Ovary (tissue), 9 donors: ENCODE measurements around the gene FAM222B. TPM values are rescaled to one million over a fixed set of nuclear protein-coding genes. Genes with fewer than 3 reads are reported as not detected.

Experiments
- DNase-seq, 5 donors: peaks; one replicate each; pipeline ENCODE4 v3.0.0-alpha.2; 2019 to 2020
- H3K27ac ChIP-seq, 2 donors: fragments of 200-600 bp; one replicate each; pipeline versions ENCODE4 v1.5.1 to v1.8.0; 2019 to 2022
- H3K27me3 ChIP-seq: fragments of 200-600 bp; one replicate; pipeline ENCODE4 v1.8.0; 2022
- H3K36me3 ChIP-seq: fragments of 200-600 bp; sonication (generic); one replicate; pipeline ENCODE4 v1.5.1; 2019
- H3K4me1 ChIP-seq: one replicate; pipeline ENCODE4 v1.8.1; 2013; ENCODE audit warnings: mild to moderate bottlenecking, moderate library complexity; ENCODE audit not compliant: insufficient read depth
- H3K4me3 ChIP-seq: fragments of 200-600 bp; sonication (generic); one replicate; pipeline ENCODE4 v1.5.1; 2017
- H3K9me3 ChIP-seq, 2 donors: fragments of 200-600 bp in 1 of 2; sonication (generic) in 1 of 2; one replicate each; pipeline versions ENCODE4 v1.5.1 to v1.8.1; 2013 to 2019; ENCODE audit warnings: mild to moderate bottlenecking in 1 of 2, moderate library complexity in 1 of 2
- EP300 ChIP-seq: sonication (generic); formaldehyde crosslinking; IDR thresholded peaks from one replicate; pipeline ENCODE4 v1.6.1; 2017; ENCODE audit warnings: antibody characterized with exemption
- POLR2A ChIP-seq: fragments of 450-650 bp; IDR thresholded peaks from one replicate; pipeline ENCODE4 v1.6.1; 2017; ENCODE audit warnings: antibody characterized with exemption, mild to moderate bottlenecking, moderate library complexity
- WGBS, 3 donors: extraction: QIAGEN DNeasy Blood & Tissue Kit in 1 of 3; methylation state at CpG; one replicate each; pipeline versions ENCODE4 v1.1.5 to v1.1.7; 2013 to 2017; 5-methylcytosine and 5-hydroxymethylcytosine counted together
- intact Hi-C, 4 donors: fragments of 100-400 bp; cut with DNase I; formaldehyde crosslinking; loops; one replicate each; pipeline versions ENCODE4 v1.11.0 to v1.15.1; 2022 to 2023
- polyA plus RNA-seq, 2 donors: library from polyadenylated mRNA; stranded (reverse); fragments of 200-250 nt in 1 of 2; fragments of 350-450 nt in 1 of 2; fragmentation: Illumina TruSeq in 1 of 2; extraction: RNeasy Lipid Tissue Mini Kit (QIAGEN cat#74804) in 1 of 2; gene quantifications; one replicate each; pipeline ENCODE4 v1.2.3, GENCODE V29; 2013 to 2014
- total RNA-seq, 7 donors: library from RNA; depleted of rRNA in 2 of 7; stranded (reverse); fragments of >200 nt in 2 of 7; fragmentation: NEBNext Ultra II Directional in 3 of 7; extraction: Animal tissue kit (Norgen Biotek cat#: 25700) in 3 of 7; gene quantifications; one replicate each; pipeline versions ENCODE4 v1.1.0 to v1.2.4, GENCODE V29; 2016 to 2023
- TF ChIP-seq, protein P1 (sequence below), 3 donors: fragments of 450-650 bp in 2 of 3; fragments of 200-600 bp in 1 of 3; IDR thresholded peaks; one replicate each; pipeline versions ENCODE4 v1.5.1 to v1.8.0; 2016 to 2022; ENCODE audit warnings: antibody characterized with exemption in 3 of 3, mild to moderate bottlenecking in 1 of 3
- donor health status: DM: no; HTN: no; CAD: no; lungs with moderate emphysema.
- donor health status: DM: no; HTN: no; CAD: no.
- donor health status: Bipolar disorder and iron deficiency.
- donor health status: DM: yes; HTN: yes; CAD: no.
- donor health status: DM: no; HTN: no; CAD: no.
- donor health status: DM: yes; HTN: yes; CAD: no.

The FAM222B gene
- total and polyA plus RNA-seq, 9 donors = 8.0 to 19.8 (median 15.9) TPM

DNA sequence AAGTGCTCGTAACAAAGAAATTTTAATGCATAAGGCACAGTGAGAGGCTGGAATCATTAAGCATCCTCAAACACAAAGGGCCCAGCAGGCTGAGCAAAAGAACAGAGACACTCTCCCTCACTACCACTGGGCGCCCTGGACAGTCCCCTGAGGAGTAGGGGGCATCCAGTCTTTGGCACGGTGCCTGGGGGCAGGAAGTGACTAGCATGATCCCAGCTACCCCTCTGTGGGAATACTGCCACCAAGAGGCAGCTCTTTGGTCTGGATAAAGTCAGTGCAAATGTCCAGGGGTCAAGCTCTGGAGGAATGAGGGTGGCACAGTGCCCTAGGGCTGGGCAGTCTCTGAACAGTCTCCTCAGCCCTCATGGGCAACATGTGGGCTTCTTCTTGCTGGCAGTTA lies 128.3 kb downstream of the FAM222B start:
- no peak for TF ChIP-seq EP300
- no peak for TF ChIP-seq POLR2A
- TF ChIP-seq, protein P1, sequence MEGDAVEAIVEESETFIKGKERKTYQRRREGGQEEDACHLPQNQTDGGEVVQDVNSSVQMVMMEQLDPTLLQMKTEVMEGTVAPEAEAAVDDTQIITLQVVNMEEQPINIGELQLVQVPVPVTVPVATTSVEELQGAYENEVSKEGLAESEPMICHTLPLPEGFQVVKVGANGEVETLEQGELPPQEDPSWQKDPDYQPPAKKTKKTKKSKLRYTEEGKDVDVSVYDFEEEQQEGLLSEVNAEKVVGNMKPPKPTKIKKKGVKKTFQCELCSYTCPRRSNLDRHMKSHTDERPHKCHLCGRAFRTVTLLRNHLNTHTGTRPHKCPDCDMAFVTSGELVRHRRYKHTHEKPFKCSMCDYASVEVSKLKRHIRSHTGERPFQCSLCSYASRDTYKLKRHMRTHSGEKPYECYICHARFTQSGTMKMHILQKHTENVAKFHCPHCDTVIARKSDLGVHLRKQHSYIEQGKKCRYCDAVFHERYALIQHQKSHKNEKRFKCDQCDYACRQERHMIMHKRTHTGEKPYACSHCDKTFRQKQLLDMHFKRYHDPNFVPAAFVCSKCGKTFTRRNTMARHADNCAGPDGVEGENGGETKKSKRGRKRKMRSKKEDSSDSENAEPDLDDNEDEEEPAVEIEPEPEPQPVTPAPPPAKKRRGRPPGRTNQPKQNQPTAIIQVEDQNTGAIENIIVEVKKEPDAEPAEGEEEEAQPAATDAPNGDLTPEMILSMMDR (IDR thresholded peaks at IDR 0.05) = no peak
- no peaks in the 10 kb centered on the region for H3K36me3 ChIP-seq
- H3K9me3 ChIP-seq = no peaks in the 10 kb centered on the region
- intact Hi-C loops = no loop called here
- H3K4me3 ChIP-seq = no peak overlapping the region
- H3K27ac ChIP-seq = no peak overlapping the region
- WGBS, 3 donors = 84 to 97% (median 92%) methylated on average over 3 of the region's 3 CpGs
- H3K27me3 ChIP-seq = no peaks in the 10 kb centered on the region
- peaks cover 12% of the 10 kb centered on the region for H3K4me1 ChIP-seq
- peak in 3 of 5 donors; percentile 46 to 64 (median 55) for DNase-seq

DNA sequence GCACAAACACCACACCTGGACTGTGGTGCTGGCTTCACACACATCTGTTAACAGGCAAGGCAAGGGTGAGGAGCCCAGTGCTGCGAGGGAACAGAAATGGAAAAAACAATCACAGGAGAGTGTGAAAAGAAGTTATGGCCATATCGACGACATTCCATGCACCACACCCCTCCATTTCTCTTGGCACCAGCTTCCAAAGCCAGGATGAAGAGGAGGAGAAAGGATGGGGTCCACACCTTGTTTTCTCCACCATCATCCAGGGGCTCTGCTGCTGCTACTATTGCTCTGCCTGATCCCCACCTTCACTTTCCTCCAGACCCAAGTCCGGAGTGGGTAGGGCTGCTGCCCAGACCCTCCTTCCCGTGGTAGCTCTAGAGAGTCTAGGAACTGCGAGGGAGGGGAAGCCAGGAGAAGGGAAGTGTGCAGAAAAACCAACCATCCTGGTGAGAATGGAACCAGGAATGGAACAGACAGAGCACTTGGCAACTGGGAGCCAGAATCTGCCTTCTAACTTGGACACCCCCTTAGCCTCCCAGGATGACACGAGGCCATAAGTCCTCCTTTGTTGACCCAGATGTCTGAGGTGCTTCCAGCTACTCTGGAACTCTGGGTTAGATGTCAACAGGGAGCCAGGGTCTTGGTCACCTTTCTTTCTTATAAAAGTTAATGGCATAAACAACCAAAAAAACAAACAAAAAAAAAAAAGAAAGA lies 129.7 kb downstream of the FAM222B start:
- Histone ChIP-seq H3K27ac (peak overlapping the region in 1 of 2 donors; percentile 95), H3K4me3 (no peak overlapping the region), H3K36me3 (no peaks in the 10 kb centered on the region), H3K27me3 (no peaks in the 10 kb centered on the region), H3K9me3 (no peaks in the 10 kb centered on the region), H3K4me1 (peaks cover 10% of the 10 kb centered on the region)
- TF ChIP-seq POLR2A (no peak), EP300 (no peak)
- TF ChIP-seq, protein P1 (IDR thresholded peaks at IDR 0.05) = no peak
- 59 to 70% (median 64%) methylated on average over 7 of the region's 7 CpGs for WGBS, 3 donors
- peak in 1 of 5 donors; percentile 24 for DNase-seq
- intact Hi-C loops = no loop called here

DNA sequence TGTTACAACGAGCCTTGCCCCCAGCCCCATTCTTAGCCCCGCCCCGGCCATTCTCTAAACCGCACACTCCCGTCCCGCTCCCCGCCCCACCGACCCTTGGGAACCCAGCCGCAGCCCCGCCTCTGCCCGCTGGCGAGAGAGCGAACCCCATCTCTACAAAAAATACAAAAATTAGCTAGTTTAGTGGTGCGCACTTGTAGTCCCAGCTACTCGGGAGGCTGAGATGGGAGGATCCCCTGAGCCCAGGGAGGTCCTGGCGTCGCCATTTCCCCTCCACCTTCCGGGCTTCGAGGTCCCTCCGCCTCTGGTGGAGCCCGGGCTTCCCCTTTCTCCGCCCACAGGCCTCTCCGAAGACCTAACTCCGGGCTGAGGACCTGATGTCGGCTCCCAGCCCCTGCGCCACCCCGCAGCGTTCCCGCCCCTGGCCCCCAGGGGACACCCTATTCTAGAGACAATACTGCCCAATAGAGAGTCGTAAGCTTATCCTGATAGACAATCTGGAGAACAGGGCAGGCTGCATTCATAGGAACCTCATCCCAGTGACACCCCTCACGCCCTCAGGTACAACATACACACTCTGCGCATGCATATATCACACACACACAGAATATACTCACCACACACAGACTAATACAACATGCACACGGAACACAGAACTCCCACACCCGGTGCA lies 130.4 kb downstream of the FAM222B start:
- Histone ChIP-seq H3K27ac (peak overlapping the region; percentile 8 to 95), H3K4me3 (peak overlapping the region; percentile 66), H3K36me3 (no peaks in the 10 kb centered on the region), H3K9me3 (no peaks in the 10 kb centered on the region), H3K27me3 (no peaks in the 10 kb centered on the region), H3K4me1 (peaks cover 10% of the 10 kb centered on the region)
- DNase-seq = peak in 4 of 5 donors; percentile 55 to 72 (median 66)
- no peak for TF ChIP-seq POLR2A
- TF ChIP-seq EP300 = no peak
- TF ChIP-seq, protein P1 (IDR thresholded peaks at IDR 0.05) = no peak
- WGBS, 3 donors = 25 to 28% (median 26%) methylated on average over 34 of the region's 34 CpGs
- intact Hi-C loops = no loop called here

DNA sequence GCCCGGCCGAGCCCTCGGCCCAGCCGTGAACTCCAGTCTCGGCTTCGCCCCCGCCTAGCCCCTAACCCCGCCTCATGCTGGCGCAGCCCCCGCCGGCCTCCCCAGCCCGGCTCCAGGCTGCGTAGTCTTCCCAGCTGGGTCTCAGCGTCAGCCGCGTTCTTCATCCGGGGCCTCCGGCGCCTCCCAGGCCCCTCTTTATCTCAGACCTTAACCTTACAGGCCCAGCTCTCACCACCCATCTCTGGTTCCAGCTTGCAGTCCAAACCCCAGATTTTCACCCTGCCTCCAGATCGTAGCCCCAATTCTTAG lies 130.9 kb downstream of the FAM222B start, which contains the start of gene PROCA1:
TSS of gene PROCA1 (minus strand) at position 166 of the 309 bp plus-strand sequence. CDS start 228 bp downstream, outside the sequence.
- H3K27me3 ChIP-seq = no peaks in the 10 kb centered on the region
- peaks cover 8% of the 10 kb centered on the region for H3K4me1 ChIP-seq
- H3K27ac ChIP-seq = peak within 1 kb of the TSS; percentile 34 to 95
- H3K9me3 ChIP-seq = no peaks in the 10 kb centered on the region
- peak within 1 kb of the TSS; percentile 66 for H3K4me3 ChIP-seq
- peak in 2 of 5 donors; percentile 85 for DNase-seq
- no peaks in the 10 kb centered on the region for H3K36me3 ChIP-seq
- 0 to 1% (median 1%) methylated on average over 19 to 20 of the region's 20 CpGs for WGBS, 3 donors
- TF ChIP-seq POLR2A (no peak), EP300 (no peak)
- TF ChIP-seq, protein P1 (IDR thresholded peaks at IDR 0.05) = no peak
- intact Hi-C loops = no loop called here
